ENCODE measurements around the gene EIF5.

Gene EIF5

GRCh38 chr14:103361867-103362266 lies 27.8 kb downstream of the EIF5 start:
- no peak overlapping the region for H3K4me3 ChIP-seq (ENCODE audit: low read depth in 1 of 2, low read length in 2 of 2)
- no peaks in the 10 kb centered on the region for H3K9me3 ChIP-seq (ENCODE audit: low read length)
- H3K9ac ChIP-seq (ENCODE audit: low read length): no peak overlapping the region
- no peaks in the 10 kb centered on the region for H3K27me3 ChIP-seq (ENCODE audit: control insufficient read depth in 1 of 2, insufficient read depth in 2 of 2, low read length in 2 of 2)
- no peak overlapping the region for H3K27ac ChIP-seq (ENCODE audit: low read depth, low read length)
- H3K4me1 ChIP-seq (ENCODE audit: insufficient read depth, low read length): no peaks in the 10 kb centered on the region
- H3K36me3 ChIP-seq (ENCODE audit: insufficient read depth, low read length): no peaks in the 10 kb centered on the region

- H3K9ac ChIP-seq (ENCODE audit: low read length): no peak overlapping the region
- no peak overlapping the region for H3K27ac ChIP-seq (ENCODE audit: low read depth, low read length)
- H3K27me3 ChIP-seq (ENCODE audit: control insufficient read depth in 1 of 2, insufficient read depth in 2 of 2, low read length in 2 of 2): no peaks in the 10 kb centered on the region
- no peaks in the 10 kb centered on the region for H3K9me3 ChIP-seq (ENCODE audit: low read length)
- no peak overlapping the region for H3K4me3 ChIP-seq (ENCODE audit: low read depth in 1 of 2, low read length in 2 of 2)
- H3K4me1 ChIP-seq (ENCODE audit: insufficient read depth, low read length): no peaks in the 10 kb centered on the region
- no peaks in the 10 kb centered on the region for H3K36me3 ChIP-seq (ENCODE audit: insufficient read depth, low read length)
These were observed 28.7 kb downstream of the EIF5 start for GRCh38 chr14:103362780-103363179.

GRCh38 chr14:103366741-103367140 lies 32.7 kb downstream of the EIF5 start:
- no peaks in the 10 kb centered on the region for H3K4me1 ChIP-seq (ENCODE audit: insufficient read depth, low read length)
- H3K27me3 ChIP-seq (ENCODE audit: control insufficient read depth in 1 of 2, insufficient read depth in 2 of 2, low read length in 2 of 2): no peaks in the 10 kb centered on the region
- H3K27ac ChIP-seq (ENCODE audit: low read depth, low read length): no peak overlapping the region
- H3K9me3 ChIP-seq (ENCODE audit: low read length): no peaks in the 10 kb centered on the region
- H3K36me3 ChIP-seq (ENCODE audit: insufficient read depth, low read length): no peaks in the 10 kb centered on the region
- H3K4me3 ChIP-seq (ENCODE audit: low read depth in 1 of 2, low read length in 2 of 2): no peak overlapping the region
- H3K9ac ChIP-seq (ENCODE audit: low read length): no peak overlapping the region

GRCh38 chr14:103367995-103368394 lies 34.0 kb downstream of the EIF5 start:
- Histone ChIP-seq H3K4me1 (ENCODE audit: insufficient read depth, low read length) (no peaks in the 10 kb centered on the region), H3K27ac (ENCODE audit: low read depth, low read length) (no peak overlapping the region), H3K27me3 (ENCODE audit: control insufficient read depth in 1 of 2, insufficient read depth in 2 of 2, low read length in 2 of 2) (no peaks in the 10 kb centered on the region), H3K4me3 (ENCODE audit: low read depth in 1 of 2, low read length in 2 of 2) (no peak overlapping the region), H3K36me3 (ENCODE audit: insufficient read depth, low read length) (no peaks in the 10 kb centered on the region), H3K9ac (ENCODE audit: low read length) (no peak overlapping the region), H3K9me3 (ENCODE audit: low read length) (no peaks in the 10 kb centered on the region)

GRCh38 chr14:103370087-103370486 lies 36.0 kb downstream of the EIF5 start:
- Histone ChIP-seq H3K27me3 (ENCODE audit: control insufficient read depth in 1 of 2, insufficient read depth in 2 of 2, low read length in 2 of 2) (no peaks in the 10 kb centered on the region), H3K4me1 (ENCODE audit: insufficient read depth, low read length) (no peaks in the 10 kb centered on the region), H3K9ac (ENCODE audit: low read length) (no peak overlapping the region), H3K9me3 (ENCODE audit: low read length) (no peaks in the 10 kb centered on the region), H3K36me3 (ENCODE audit: insufficient read depth, low read length) (no peaks in the 10 kb centered on the region), H3K4me3 (ENCODE audit: low read depth in 1 of 2, low read length in 2 of 2) (no peak overlapping the region), H3K27ac (ENCODE audit: low read depth, low read length) (no peak overlapping the region)

GRCh38 chr14:103372017-103372416 lies 38.0 kb downstream of the EIF5 start:
- H3K4me1 ChIP-seq (ENCODE audit: insufficient read depth, low read length): no peaks in the 10 kb centered on the region
- H3K36me3 ChIP-seq (ENCODE audit: insufficient read depth, low read length): no peaks in the 10 kb centered on the region
- H3K27ac ChIP-seq (ENCODE audit: low read depth, low read length): no peak overlapping the region
- no peaks in the 10 kb centered on the region for H3K27me3 ChIP-seq (ENCODE audit: control insufficient read depth in 1 of 2, insufficient read depth in 2 of 2, low read length in 2 of 2)
- H3K9ac ChIP-seq (ENCODE audit: low read length): no peak overlapping the region
- no peak overlapping the region for H3K4me3 ChIP-seq (ENCODE audit: low read depth in 1 of 2, low read length in 2 of 2)
- no peaks in the 10 kb centered on the region for H3K9me3 ChIP-seq (ENCODE audit: low read length)

- H3K27me3 ChIP-seq (ENCODE audit: control insufficient read depth in 1 of 2, insufficient read depth in 2 of 2, low read length in 2 of 2): no peaks in the 10 kb centered on the region
- H3K9me3 ChIP-seq (ENCODE audit: low read length): no peaks in the 10 kb centered on the region
- no peaks in the 10 kb centered on the region for H3K4me1 ChIP-seq (ENCODE audit: insufficient read depth, low read length)
- no peaks in the 10 kb centered on the region for H3K36me3 ChIP-seq (ENCODE audit: insufficient read depth, low read length)
- no peak overlapping the region for H3K9ac ChIP-seq (ENCODE audit: low read length)
- no peak overlapping the region for H3K4me3 ChIP-seq (ENCODE audit: low read depth in 1 of 2, low read length in 2 of 2)
- no peak overlapping the region for H3K27ac ChIP-seq (ENCODE audit: low read depth, low read length)
These were observed 38.7 kb downstream of the EIF5 start for GRCh38 chr14:103372552-103373304.

GRCh38 chr14:103374121-103374520 lies 40.1 kb downstream of the EIF5 start:
- Histone ChIP-seq H3K27ac (ENCODE audit: low read depth, low read length) (no peak overlapping the region), H3K9ac (ENCODE audit: low read length) (no peak overlapping the region), H3K36me3 (ENCODE audit: insufficient read depth, low read length) (no peaks in the 10 kb centered on the region), H3K27me3 (ENCODE audit: control insufficient read depth in 1 of 2, insufficient read depth in 2 of 2, low read length in 2 of 2) (no peaks in the 10 kb centered on the region), H3K9me3 (ENCODE audit: low read length) (no peaks in the 10 kb centered on the region), H3K4me1 (ENCODE audit: insufficient read depth, low read length) (no peaks in the 10 kb centered on the region), H3K4me3 (ENCODE audit: low read depth in 1 of 2, low read length in 2 of 2) (no peak overlapping the region)

- Histone ChIP-seq H3K4me3 (ENCODE audit: low read depth in 1 of 2, low read length in 2 of 2) (no peak overlapping the region), H3K4me1 (ENCODE audit: insufficient read depth, low read length) (no peaks in the 10 kb centered on the region), H3K27me3 (ENCODE audit: control insufficient read depth in 1 of 2, insufficient read depth in 2 of 2, low read length in 2 of 2) (no peaks in the 10 kb centered on the region), H3K9ac (ENCODE audit: low read length) (no peak overlapping the region), H3K27ac (ENCODE audit: low read depth, low read length) (no peak overlapping the region), H3K9me3 (ENCODE audit: low read length) (no peaks in the 10 kb centered on the region), H3K36me3 (ENCODE audit: insufficient read depth, low read length) (no peaks in the 10 kb centered on the region)
These were observed 43.5 kb downstream of the EIF5 start for GRCh38 chr14:103377522-103378037.

GRCh38 chr14:103378038-103378854 lies 44.2 kb downstream of the EIF5 start:
- H3K4me3 ChIP-seq (ENCODE audit: low read depth in 1 of 2, low read length in 2 of 2): no peak overlapping the region

GRCh38 chr14:103380719-103381377 lies 46.8 kb downstream of the EIF5 start:
- Histone ChIP-seq H3K4me3 (ENCODE audit: low read depth in 1 of 2, low read length in 2 of 2) (no peak overlapping the region), H3K27ac (ENCODE audit: low read depth, low read length) (no peak overlapping the region), H3K9me3 (ENCODE audit: low read length) (no peaks in the 10 kb centered on the region), H3K9ac (ENCODE audit: low read length) (no peak overlapping the region), H3K36me3 (ENCODE audit: insufficient read depth, low read length) (no peaks in the 10 kb centered on the region), H3K27me3 (ENCODE audit: control insufficient read depth in 1 of 2, insufficient read depth in 2 of 2, low read length in 2 of 2) (no peaks in the 10 kb centered on the region), H3K4me1 (ENCODE audit: insufficient read depth, low read length) (peaks cover 6% of the 10 kb centered on the region)

More at GRCh38 chr14:103378038-103378854, 44.2 kb downstream of the EIF5 start:
- no peaks in the 10 kb centered on the region for H3K9me3 ChIP-seq (ENCODE audit: low read length)
- no peaks in the 10 kb centered on the region for H3K27me3 ChIP-seq (ENCODE audit: control insufficient read depth in 1 of 2, insufficient read depth in 2 of 2, low read length in 2 of 2)
- H3K9ac ChIP-seq (ENCODE audit: low read length): no peak overlapping the region
- H3K36me3 ChIP-seq (ENCODE audit: insufficient read depth, low read length): no peaks in the 10 kb centered on the region
- no peaks in the 10 kb centered on the region for H3K4me1 ChIP-seq (ENCODE audit: insufficient read depth, low read length)
- H3K27ac ChIP-seq (ENCODE audit: low read depth, low read length): no peak overlapping the region
